ENCODE results near the gene SPDEF. TPM values are rescaled to one million over a fixed set of nuclear protein-coding genes. Genes with fewer than 3 reads are reported as not detected.
A peak's percentile ranks its signal among the peaks of the same experiment; 100 is the strongest.

Gene SPDEF
- total RNA-seq, 2 donors from 2014 or later = not detected

DNA sequence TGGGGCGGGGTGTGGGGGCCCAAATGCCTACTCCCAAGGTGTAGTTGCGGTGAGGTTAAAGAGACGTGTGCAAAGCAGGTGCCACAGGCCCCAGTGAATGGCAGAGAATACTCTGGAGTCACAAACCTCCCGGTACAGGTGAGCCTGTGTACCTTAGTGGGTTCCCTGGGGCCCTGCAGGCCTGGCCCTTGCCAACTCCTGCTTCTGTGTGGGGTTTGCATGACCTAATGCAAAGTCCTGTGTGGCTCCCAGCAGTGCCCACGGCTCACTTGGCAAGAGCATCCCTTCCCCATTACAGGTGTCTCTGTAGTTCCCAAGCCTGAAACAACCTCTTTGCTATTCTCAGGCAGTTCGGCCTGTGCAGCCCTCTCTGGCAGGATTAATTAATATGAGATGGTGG is 17.5 kb downstream of the SPDEF start:
- H3K27ac Mint-ChIP-seq = no peak overlapping the region
- H3K36me3 Mint-ChIP-seq = no peaks in the 10 kb centered on the region
- DNase-seq (ENCODE audit: low spot score) = no peak
- no peaks in the 10 kb centered on the region for H3K27me3 Mint-ChIP-seq
- H3K4me3 Mint-ChIP-seq = no peak overlapping the region
- no peak for ATAC-seq
- H3K4me1 Mint-ChIP-seq (ENCODE audit: low read depth in 2 of 2) = no peaks in the 10 kb centered on the region
- no peaks in the 10 kb centered on the region for H3K9me3 Mint-ChIP-seq

DNA sequence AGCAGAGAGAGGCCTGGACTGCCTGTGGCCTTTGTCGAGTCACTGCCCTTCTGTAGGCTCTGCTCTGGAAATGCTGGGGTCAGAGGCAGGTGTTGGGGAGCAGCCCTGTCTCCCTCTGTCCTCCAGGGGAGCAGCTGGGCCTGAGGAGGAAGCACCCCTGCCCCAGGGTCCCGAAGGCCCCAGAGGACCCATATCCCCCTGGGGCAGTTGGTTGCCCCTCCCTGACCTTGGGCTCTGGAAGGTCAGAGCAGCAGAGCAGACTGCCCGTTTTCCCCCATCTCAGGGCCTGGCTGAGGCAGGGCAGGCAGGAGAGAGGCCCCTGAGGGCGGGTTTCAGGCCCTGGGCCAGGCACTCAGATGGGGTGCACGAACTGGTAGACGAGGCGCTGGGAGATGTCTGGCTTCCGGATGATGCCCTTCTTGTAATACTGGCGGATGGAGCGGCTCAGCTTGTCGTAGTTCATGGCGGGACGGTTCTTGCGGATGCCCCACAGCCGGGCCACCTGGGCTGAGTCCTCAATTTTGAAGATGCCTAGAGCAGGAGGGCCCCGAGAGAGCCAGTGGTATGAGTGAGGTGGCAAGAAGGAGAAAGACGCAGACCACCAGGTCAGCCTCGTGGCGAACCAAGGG is 18.1 kb downstream of the SPDEF start:
- Mint-ChIP-seq H3K27ac (no peak overlapping the region), H3K9me3 (no peaks in the 10 kb centered on the region), H3K27me3 (no peaks in the 10 kb centered on the region), H3K4me3 (no peak overlapping the region), H3K4me1 (ENCODE audit: low read depth in 2 of 2) (no peaks in the 10 kb centered on the region), H3K36me3 (no peaks in the 10 kb centered on the region)
- no peak for ATAC-seq
- no peak for DNase-seq (ENCODE audit: low spot score)

DNA sequence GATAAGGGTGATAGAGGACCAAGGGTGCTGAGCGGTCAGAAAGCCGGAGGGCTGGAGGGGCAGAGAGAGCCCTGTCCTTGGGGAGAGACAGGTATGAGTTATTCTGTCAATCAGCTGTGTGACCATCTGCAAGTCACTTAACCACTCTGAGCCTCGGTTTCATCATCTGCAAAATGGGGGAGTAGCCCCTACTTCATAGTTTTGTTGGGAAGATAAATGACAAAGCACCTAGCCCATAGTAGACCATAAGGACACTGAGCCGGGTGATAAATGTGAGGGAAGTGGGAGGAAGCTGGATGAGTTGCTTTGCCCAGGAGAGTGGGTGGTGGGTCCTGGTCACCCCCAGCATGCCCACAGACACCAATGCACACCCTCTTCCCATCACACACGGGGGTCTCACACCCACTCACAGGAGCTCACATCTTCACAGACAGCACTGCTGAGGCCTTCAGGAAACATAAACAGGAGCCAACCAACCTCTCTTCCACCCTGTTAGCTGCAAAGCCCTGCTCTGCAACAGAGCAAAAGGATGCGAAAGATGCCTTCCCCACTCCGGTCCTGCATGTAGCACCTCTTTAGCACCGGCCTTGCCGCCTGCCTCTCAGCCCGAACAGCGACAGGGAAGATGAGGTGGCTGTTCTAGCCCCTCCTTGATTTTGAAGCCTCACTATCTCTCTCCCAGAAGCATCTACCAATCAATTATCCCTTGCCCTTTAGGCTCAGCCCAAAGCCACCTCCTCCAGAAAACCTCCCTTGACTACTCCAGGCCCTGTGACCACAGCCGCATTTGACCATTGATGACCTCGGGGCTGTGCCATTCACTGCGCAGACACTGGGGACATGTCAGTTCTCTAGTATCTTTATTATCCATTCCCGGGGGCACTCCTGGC is 18.9 kb downstream of the SPDEF start:
- ATAC-seq (no peak), DNase-seq (ENCODE audit: low spot score) (no peak)
- Mint-ChIP-seq H3K4me3 (no peak overlapping the region), H3K36me3 (no peaks in the 10 kb centered on the region), H3K27me3 (no peaks in the 10 kb centered on the region), H3K27ac (no peak overlapping the region), H3K4me1 (ENCODE audit: low read depth in 2 of 2) (no peaks in the 10 kb centered on the region), H3K9me3 (no peaks in the 10 kb centered on the region)

DNA sequence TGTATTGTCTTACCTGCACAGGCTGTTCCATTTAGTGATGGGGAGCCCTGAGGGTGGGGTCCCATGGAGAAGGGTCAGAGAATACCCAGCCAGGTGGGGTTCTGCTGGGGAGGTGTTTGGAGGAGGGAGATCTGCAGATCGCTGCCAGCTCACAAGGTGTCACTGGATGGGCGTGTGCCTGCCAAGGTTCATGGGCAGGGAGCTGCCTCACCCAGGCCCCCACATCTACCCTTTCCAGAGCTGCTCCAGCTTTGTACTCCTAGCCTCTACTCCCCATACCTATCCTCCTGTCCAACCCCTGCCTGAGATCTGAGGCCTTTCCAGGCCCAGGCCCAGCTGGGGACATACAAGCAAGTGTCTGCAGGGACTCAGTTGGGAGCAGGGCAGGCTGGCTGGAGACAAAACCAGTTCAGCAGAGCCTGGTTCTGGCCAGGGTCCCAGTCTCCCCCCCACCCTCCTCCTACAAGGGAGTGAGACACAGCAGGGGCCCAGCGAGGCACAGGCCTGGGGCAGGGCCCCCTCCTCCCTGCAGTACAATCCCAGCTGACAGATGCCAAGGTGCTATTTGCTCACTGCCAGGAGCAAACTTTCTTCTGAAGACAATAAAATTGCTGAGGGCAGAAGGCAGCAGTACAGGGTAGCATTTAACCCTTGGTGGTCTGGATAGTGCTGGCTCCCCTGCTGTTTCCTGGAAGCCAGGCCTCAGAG is 19.7 kb downstream of the SPDEF start:
- no peaks in the 10 kb centered on the region for H3K4me1 Mint-ChIP-seq (ENCODE audit: low read depth in 2 of 2)
- DNase-seq (ENCODE audit: low spot score) = no peak
- H3K4me3 Mint-ChIP-seq = no peak overlapping the region
- no peaks in the 10 kb centered on the region for H3K36me3 Mint-ChIP-seq
- H3K27me3 Mint-ChIP-seq = no peaks in the 10 kb centered on the region
- no peaks in the 10 kb centered on the region for H3K9me3 Mint-ChIP-seq
- no peak overlapping the region for H3K27ac Mint-ChIP-seq
- ATAC-seq = no peak

DNA sequence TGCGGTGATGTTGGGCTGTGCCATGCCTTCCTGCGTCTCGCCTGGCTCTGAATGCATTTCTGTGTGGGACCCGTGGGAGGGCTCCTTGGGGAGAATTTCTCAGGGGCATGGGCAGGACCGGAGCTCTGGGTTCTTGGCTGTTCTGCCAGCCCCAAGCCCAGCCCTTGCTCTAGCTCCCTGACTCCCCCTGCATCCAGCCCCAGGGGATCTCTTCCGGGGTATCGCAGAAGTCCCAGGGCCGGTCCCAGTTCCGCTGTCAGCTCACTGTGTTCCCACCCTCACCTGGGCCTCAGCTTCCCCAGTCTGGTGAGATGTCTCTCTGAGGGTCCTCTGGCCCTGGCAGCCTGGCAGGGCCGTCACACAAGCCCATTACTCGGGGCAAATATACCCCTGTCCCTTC is 20.5 kb downstream of the SPDEF start:
- DNase-seq (ENCODE audit: low spot score) = no peak
- Mint-ChIP-seq H3K4me3 (no peak overlapping the region), H3K27me3 (no peaks in the 10 kb centered on the region), H3K27ac (no peak overlapping the region), H3K9me3 (no peaks in the 10 kb centered on the region), H3K36me3 (no peaks in the 10 kb centered on the region), H3K4me1 (ENCODE audit: low read depth in 2 of 2) (no peaks in the 10 kb centered on the region)
- ATAC-seq = no peak

DNA sequence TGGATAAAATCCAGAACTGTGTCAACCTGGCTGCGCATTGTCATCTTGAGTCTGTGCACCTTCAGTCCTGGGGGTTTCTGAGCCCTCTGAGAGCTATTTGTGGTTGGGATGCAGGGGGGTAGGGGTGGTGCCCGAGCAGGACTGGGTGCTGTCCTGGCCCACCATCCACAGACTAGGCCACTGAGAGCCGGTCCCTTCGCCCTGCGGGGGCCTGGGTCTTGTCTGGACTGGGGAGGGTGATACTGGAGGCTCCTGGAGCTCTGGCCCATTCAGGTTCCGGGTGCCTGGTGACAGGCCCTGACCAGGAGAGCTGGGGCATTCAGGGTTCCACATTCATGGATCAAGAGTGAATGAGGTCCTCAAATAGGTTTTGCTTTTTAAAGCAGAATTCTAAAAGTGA is 20.9 kb downstream of the SPDEF start:
- DNase-seq (ENCODE audit: low spot score) = no peak
- H3K27ac Mint-ChIP-seq = no peak overlapping the region
- no peaks in the 10 kb centered on the region for H3K4me1 Mint-ChIP-seq (ENCODE audit: low read depth in 2 of 2)
- no peak overlapping the region for H3K4me3 Mint-ChIP-seq
- H3K9me3 Mint-ChIP-seq = no peaks in the 10 kb centered on the region
- H3K36me3 Mint-ChIP-seq = no peaks in the 10 kb centered on the region
- no peak for ATAC-seq
- H3K27me3 Mint-ChIP-seq = no peaks in the 10 kb centered on the region

DNA sequence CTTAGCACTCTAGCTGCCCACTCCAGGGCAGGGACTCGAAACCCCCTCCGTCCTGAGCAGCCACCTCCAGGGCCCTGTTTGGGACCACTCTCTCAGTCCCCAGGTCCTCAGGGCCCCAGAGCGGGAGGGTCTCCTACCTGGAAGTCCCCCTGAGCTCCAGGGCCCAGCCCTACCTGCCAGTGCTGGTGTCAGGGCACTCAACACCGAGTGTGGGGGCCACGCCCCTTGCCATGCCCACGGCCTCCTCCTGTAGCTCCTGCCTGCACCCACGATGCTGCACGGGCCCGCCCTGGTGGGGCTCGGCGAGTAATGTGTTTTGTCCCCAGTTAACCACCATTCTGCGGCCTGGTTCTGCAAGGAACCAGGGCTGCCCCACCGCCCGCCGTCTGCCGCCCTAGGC is 21.5 kb downstream of the SPDEF start:
- no peaks in the 10 kb centered on the region for H3K36me3 Mint-ChIP-seq
- DNase-seq (ENCODE audit: low spot score) = no peak
- no peak for ATAC-seq
- no peaks in the 10 kb centered on the region for H3K27me3 Mint-ChIP-seq
- H3K9me3 Mint-ChIP-seq = no peaks in the 10 kb centered on the region
- no peak overlapping the region for H3K27ac Mint-ChIP-seq
- H3K4me1 Mint-ChIP-seq (ENCODE audit: low read depth in 2 of 2) = no peaks in the 10 kb centered on the region
- H3K4me3 Mint-ChIP-seq = no peak overlapping the region

DNA sequence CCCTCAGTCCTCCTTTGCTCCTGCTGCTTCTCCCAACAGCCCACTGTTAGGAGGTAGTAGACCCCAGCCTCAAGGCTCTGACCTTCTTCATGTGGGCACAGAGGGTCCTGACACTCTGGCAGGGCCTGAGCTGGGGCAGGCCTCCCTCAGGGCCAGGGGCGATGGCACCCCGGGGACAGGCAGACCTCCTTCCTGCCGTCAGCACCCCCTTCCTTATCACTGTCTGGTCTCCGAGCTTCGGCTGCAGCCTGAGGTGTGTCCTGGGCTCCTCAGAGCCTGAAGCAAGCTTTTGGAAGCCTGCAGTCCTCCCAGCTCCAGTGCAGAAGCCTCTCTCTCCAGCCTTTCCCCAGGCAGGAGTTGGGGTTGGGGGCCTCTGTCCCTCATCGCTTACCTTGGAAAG is 22.0 kb downstream of the SPDEF start:
- Mint-ChIP-seq H3K27me3 (no peaks in the 10 kb centered on the region), H3K4me1 (ENCODE audit: low read depth in 2 of 2) (no peaks in the 10 kb centered on the region), H3K36me3 (no peaks in the 10 kb centered on the region), H3K4me3 (no peak overlapping the region), H3K27ac (no peak overlapping the region), H3K9me3 (no peaks in the 10 kb centered on the region)
- ATAC-seq (no peak), DNase-seq (ENCODE audit: low spot score) (no peak)

DNA sequence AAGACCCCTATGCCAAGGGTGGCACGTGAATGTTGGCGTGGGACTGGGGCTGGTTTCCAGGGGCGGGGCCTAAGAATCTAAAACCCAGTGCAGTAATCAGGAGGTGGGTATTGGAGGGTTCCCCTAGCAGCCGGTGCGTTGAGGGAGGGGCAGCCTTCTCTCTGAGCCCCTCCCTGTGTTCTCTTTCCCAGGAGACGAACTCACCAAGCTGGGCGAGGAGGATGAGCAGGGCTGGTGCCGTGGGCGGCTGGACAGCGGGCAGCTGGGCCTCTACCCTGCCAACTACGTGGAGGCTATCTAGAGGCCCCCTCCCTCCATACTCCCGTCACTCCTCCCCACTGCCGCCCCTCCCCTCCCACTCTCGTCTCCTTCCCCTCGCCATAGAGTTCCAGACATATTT is 23.9 kb downstream of the SPDEF start:
- DNase-seq (ENCODE audit: low spot score) (no peak), ATAC-seq (no peak)
- Mint-ChIP-seq H3K27me3 (no peaks in the 10 kb centered on the region), H3K4me3 (no peak overlapping the region), H3K4me1 (ENCODE audit: low read depth in 2 of 2) (peaks cover 0 to 3% of the 10 kb centered on the region in 2 donors), H3K9me3 (no peaks in the 10 kb centered on the region), H3K27ac (no peak overlapping the region), H3K36me3 (no peaks in the 10 kb centered on the region)

DNA sequence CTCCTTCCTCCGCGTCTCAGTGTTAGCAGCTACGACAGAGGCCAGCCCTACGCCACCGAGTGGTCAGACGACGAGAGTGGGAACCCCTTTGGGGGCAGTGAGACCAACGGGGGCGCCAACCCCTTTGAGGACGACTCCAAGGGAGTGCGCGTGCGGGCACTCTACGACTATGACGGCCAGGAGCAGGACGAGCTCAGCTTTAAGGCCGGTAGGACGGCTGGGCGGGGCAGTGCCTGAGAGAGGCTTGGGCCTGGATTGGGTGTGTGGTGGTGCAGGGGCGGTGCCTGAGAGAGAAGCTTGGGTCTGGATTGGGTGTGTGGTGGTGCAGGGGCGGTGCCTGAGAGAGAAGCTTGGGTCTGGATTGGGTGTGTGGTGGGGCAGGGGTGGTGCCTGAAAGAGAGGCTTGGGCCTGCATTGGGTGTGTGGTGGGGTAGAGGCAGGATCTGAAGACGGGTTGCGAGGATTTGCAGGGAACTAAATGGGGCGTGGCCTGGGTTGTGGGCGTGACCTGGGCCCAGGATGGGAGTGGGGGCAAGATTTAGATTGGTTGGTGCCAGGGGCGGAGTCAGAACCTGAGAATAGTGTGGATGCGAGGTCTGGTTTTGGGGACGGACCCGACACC is 24.4 kb downstream of the SPDEF start:
- Mint-ChIP-seq H3K4me3 (no peak overlapping the region), H3K9me3 (no peaks in the 10 kb centered on the region), H3K36me3 (no peaks in the 10 kb centered on the region), H3K4me1 (ENCODE audit: low read depth in 2 of 2) (peaks cover 0 to 3% of the 10 kb centered on the region in 2 donors), H3K27ac (no peak overlapping the region), H3K27me3 (no peaks in the 10 kb centered on the region)
- ATAC-seq = peak in 1 of 2 donors; percentile 63
- DNase-seq (ENCODE audit: low spot score) = no peak

DNA sequence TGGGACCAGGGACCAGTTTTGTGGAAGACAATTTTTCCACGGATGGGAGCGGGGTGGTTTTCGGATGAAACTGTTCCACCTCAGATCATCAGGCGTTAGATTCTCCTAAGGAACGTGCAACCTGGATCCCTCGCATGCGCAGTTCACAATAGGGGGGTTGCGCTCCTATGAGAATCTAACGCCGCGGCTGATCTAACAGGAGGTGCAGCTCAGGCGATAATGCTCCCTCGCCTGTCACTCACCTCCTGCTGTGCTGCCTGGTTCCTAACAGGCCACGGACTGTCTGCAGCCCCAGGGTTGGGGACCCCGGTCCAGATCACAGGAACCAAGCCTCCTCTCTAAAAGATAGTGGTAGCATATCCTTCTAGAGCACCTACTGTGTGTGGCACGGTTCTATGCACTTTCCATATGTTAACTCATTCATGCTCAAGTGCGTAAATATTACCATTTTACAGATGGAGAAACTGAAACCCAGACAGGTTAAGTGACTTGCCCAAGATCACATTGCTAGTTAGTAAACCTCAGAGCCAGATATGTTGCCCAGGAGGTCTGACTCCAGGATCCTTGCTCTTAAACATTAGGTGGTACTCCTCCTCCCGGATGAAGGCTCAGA is 25.3 kb downstream of the SPDEF start:
- Mint-ChIP-seq H3K27me3 (no peaks in the 10 kb centered on the region), H3K4me1 (ENCODE audit: low read depth in 2 of 2) (peaks cover 0 to 3% of the 10 kb centered on the region in 2 donors), H3K4me3 (no peak overlapping the region), H3K9me3 (no peaks in the 10 kb centered on the region), H3K36me3 (no peaks in the 10 kb centered on the region), H3K27ac (no peak overlapping the region)
- DNase-seq (ENCODE audit: low spot score) = no peak
- ATAC-seq = no peak

DNA sequence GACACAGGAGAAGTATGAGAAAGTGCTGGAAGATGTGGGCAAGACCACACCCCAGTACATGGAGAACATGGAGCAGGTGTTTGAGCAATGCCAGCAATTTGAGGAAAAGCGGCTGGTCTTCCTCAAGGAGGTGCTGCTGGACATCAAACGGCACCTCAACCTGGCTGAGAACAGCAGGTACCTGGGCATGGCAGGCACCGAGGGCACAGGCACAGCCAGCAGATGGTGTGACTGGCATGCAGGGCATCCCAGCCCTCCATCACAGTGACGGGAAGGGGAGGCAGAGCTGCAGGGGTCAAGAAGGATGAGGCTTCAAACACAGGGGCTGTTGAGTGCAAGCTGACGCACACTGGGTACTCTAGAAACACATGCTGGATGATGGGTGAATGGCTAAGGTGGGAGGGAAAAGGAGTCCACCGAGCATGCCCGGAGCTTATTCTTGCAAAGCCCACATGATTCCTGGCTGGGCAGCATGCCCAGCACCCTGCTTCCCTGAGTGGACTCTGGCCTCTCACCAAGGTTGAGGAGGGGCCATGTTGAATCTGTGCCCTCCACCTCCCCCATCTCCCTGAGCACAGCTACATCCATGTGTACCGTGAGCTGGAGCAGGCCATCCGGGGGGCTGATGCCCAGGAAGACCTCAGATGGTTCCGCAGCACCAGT is 26.3 kb downstream of the SPDEF start:
- H3K36me3 Mint-ChIP-seq = no peaks in the 10 kb centered on the region
- H3K4me3 Mint-ChIP-seq = no peak overlapping the region
- H3K9me3 Mint-ChIP-seq = no peaks in the 10 kb centered on the region
- H3K27ac Mint-ChIP-seq = no peak overlapping the region
- H3K4me1 Mint-ChIP-seq (ENCODE audit: low read depth in 2 of 2) = peaks cover 0 to 3% of the 10 kb centered on the region in 2 donors
- DNase-seq (ENCODE audit: low spot score) (no peak), ATAC-seq (no peak)
- no peaks in the 10 kb centered on the region for H3K27me3 Mint-ChIP-seq

DNA sequence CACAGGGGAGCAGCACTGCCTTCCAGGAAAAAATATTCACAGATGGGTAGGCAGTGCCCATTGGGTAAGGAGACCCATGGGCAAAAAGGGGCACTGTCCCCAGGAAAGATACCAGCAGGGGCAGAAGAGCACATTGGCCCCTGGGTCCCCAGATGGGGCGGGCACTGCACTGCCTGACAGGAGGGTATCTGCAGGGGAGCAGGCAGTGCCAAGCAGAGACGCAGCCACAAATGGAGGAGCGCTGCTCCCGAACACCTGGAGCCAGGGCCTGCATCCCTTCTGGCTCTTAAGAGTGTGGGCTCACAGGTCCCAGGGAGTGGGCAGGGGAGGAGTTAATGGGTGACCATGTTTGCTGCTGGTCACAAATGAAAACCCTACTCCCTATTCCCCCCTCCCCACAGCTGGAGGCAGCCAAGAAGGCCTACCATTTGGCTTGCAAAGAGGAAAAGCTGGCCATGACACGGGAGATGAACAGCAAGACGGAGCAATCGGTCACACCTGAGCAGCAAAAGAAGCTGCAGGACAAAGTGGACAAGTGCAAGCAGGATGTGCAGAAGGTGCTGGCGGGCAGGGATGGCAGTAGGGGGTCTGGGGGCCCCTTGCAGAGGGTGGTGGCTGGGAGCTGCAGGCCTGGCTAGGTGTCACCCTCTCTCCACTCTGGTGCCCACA is 27.0 kb downstream of the SPDEF start:
- Mint-ChIP-seq H3K4me1 (ENCODE audit: low read depth in 2 of 2) (peaks cover 0 to 3% of the 10 kb centered on the region in 2 donors), H3K4me3 (no peak overlapping the region), H3K9me3 (no peaks in the 10 kb centered on the region), H3K36me3 (no peaks in the 10 kb centered on the region), H3K27me3 (no peaks in the 10 kb centered on the region), H3K27ac (no peak overlapping the region)
- DNase-seq (ENCODE audit: low spot score) (no peak), ATAC-seq (no peak)
